HG03457 (cell line): ENCODE results near the gene ZSCAN20.
A peak's percentile ranks its signal among the peaks of the same experiment; 100 is the strongest.

Source experiments
- ATAC-seq: cut with Tn5 transposase; IDR thresholded peaks from one replicate; pipeline ENCODE4 v1.9.1; 2021; ENCODE audit warnings: moderate number of reproducible peaks; ENCODE audit not compliant: unreplicated experiment

The ZSCAN20 gene

DNA sequence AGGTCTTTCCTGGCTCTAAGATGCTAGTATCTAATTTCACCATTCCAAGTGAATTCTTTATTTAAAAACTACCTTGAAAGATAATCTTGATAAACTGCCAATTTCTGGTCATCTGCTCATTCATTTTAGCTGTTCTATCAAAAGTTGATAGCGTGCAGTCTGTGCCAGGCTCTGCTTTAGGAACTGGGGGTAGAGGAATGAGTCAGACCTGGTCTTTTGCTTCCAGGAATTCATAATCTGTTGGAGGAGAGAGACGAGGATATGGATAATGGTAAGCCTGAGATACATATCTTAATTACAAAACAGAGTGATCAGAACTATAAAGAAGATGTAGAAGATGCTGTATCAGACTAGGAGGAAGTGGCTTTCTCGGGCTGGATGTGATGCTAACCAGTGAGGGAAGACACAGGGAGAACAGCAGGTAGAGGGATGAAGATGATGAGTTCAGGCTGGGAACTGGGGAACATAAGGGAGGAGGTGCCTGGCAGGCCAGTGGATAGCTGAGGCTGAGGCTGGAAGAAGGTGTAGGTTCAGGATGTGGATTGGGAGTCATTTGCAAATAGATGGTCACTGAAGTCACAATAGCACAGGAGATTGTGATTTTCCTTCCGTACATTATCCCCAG is 29.3 kb upstream of the ZSCAN20 start:
- ATAC-seq, result no peak

- no peak for ATAC-seq
Observed at GRCh38 chr1:33443705-33444180, 28.7 kb upstream of the ZSCAN20 start.

GRCh38 chr1:33445108-33445507 is 27.3 kb upstream of the ZSCAN20 start:
- ATAC-seq, result no peak

- ATAC-seq, result no peak
Observed at GRCh38 chr1:33446590-33446989, 25.9 kb upstream of the ZSCAN20 start.

DNA sequence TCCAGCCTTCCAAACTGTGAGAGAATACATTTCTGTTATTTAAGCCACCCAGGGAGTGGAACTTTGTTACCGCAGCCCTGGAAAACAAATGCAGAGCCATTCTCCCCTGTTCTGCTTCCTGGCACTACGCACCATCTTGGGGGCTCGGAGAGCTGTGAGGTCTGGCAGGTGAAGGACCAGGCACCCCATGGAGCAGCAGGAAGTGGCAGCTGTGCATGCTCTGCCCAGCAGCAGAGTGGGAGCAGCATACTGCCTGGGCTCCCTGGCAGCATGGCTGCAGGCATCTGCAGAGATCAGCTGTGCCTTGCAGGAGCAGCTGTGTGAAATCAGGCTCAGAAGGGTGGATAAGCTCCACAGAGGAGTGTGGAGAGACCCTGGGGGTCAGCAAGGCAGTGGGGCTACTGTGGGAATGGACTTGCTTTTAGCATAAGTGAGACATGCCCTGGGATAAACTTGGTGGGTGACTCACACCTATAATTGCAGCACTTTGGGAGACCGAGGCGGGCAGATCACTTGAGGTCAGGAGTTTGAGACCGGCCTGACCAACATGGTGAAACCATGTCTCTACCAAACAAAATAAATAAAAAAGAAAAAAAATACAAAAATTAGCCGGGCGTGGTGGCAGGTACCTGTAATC is 17.7 kb upstream of the ZSCAN20 start:
- no peak for ATAC-seq

DNA sequence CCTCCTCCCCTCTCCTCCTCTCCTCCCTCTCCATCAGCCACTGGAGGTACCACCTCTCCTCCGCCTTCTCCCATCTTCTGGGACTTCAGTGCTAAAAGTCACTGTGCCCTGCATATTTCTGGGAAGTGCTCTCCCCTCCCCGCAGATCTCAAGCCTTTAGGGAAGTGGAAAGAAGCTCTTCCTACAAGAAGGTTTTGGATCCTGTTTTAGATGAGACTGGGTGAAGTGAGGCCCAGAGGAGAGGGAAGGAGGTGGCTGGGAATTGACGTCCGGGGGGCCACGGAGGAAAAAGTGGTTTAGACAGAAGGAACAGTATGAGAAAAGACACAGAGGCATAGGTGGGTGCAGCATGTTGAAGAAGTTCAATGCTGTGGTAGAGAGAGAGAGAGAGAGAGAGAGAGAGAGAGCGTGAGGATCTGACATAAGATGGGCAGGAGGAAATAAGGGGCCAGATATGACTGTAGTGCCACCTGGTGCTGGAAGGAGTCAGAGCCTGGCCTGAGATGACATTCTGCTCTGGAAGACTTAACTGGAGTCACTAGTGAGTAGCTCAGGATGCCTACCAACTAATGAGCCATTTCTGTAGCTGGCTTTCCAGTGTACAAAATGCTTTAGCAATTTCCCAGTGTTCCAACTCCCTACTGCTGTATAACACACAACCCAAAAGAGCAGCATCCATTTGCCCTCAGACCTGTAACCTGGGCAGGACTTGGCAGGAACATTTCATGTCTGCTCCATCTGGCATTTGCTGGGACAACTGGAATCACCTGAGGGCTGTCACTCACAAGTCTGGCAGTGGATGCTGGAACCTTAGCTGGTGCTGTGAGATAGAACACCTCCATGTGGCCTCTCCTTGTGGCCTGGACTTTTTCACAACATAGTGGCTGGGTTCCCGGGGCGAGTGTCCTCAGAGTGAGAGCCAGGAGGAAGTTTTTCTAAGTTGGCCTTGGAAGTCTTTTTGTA is 16.6 kb upstream of the ZSCAN20 start:
- no peak for ATAC-seq

DNA sequence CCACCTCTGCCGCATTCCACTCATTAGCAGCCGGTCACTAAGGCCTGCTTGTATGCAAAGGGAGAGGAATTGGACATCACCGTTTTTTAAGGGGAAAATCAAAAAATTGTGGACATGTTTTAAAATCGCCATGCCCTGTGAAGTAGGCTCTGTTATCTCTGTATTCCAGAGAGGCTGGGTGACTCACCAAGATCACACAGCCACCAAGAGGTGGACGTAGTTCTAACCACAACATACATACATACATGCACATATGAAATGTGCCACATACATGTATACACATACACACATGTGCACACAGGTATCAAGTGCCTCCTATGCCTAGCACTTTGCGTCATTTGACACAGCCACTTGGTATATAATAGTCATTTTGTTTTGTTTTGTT is 16.0 kb upstream of the ZSCAN20 start:
- ATAC-seq, result no peak

- no peak for ATAC-seq
Observed at GRCh38 chr1:33459691-33460090, 12.8 kb upstream of the ZSCAN20 start.

DNA sequence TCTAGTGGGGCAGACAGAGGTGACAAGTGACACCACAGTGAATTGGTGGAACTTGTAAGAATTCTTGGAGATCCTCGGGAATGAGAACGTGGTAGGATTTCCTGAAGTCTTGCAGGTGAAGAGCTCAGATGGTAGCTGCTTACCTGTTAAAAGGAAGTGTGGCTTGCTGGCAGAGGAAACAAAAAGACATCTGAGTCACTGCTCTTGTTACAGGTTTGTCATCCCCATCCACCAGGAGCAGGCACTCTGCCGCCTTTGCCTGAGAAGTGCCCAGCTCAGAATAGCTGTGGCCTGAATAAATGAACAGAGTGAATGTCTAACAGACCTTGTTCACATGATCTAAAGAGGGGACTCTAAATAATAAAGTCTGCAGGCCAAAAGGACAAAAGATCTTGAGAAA is 12.3 kb upstream of the ZSCAN20 start:
- no peak for ATAC-seq

- peak; percentile 63 for ATAC-seq
Observed at GRCh38 chr1:33460947-33461629, 11.4 kb upstream of the ZSCAN20 start.

DNA sequence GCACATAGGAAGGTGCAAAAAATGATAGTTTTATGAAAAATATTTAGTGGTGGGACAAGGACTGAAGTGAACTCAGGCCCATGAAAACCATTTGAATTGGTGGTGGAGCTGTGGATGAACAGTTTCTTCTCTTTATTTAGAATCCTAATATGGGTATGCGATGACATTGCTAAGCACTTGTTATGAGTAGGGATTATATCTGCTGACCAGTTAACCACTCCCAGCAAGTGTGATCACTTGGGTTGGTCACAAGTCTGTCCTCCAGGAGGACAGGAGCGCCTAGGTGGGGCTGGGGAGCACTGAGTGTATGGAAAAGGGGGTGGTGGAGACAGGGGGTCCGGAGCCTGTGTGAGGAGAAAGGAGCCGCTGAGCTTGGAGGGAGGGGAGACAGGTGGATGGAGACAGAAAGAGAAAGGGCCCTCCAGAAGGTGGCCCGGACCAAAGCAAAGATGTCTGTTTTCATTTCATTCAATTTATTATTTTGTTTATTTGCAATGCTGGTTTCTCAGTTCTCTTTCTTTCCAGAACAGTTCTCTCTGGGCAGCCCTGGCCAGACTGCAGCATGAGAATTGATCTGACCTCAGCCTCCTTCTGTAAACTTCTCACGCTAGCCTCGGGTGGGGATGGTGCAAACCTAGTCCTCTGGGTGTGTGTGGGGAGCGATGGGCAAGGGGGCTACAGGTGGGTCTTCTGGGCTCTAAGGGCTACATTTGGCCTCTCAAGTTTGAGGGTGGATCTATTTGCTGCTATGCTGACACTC is 9.9 kb upstream of the ZSCAN20 start:
- ATAC-seq, result no peak

DNA sequence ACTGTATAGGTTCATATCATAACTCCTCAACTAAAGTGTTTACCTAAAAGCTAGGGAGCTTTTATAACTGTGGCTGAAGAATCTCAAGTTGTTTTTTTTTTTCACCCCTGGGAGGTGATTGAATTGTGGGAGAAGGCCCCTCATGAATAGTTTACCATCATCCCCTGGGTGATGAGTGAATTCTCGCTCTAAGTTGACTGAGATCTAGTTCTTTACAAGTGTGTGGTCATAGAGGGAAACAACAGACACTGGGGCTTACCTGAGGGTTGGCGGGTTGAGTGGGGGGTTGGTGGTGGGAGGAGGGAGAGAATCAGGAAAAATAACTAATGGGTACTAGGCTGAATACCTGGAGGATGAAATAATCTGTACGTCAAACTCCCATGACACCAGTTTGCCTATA is 7.9 kb upstream of the ZSCAN20 start:
- no peak for ATAC-seq

DNA sequence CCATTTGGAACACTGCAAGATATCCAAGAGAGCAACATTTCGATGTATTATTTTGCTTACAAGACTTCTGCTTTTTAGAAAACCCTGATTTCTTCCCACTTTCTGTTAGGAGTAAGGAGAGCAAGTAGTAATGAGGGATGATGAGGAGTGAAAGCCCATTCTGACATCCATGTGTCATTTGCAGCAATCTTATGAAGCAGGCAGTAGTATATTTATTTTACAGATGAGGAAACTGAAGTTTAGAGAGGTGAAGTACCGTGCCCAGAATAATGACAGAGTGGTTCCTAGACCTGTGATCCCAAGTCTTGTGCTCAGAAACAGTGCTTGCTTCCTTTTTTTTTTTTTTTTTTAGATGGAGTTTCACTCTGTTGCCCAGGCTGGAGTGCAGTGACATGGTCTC is 7.1 kb upstream of the ZSCAN20 start:
- no peak for ATAC-seq

GRCh38 chr1:33466159-33466558 is 6.3 kb upstream of the ZSCAN20 start:
- ATAC-seq, result no peak

DNA sequence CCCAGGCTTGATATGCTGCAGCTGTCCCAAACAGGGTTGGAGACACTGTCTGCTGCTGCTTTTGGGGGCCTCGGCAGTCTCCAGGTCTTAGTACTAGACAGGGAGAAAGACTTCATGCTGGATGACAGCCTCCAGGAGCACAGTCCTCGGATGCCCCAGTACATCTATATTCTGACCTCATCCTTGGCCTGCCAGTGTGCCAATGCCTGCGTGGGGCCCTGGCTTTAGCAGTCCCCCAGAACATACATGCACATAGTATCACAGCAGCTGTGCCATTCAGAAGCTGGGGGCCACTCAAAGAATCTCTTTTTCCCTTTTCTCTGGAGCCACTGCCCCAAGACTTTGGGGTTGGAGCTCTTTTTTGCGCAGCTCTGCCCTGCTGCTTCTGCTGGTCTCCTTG is 4.4 kb upstream of the ZSCAN20 start:
- no peak for ATAC-seq

DNA sequence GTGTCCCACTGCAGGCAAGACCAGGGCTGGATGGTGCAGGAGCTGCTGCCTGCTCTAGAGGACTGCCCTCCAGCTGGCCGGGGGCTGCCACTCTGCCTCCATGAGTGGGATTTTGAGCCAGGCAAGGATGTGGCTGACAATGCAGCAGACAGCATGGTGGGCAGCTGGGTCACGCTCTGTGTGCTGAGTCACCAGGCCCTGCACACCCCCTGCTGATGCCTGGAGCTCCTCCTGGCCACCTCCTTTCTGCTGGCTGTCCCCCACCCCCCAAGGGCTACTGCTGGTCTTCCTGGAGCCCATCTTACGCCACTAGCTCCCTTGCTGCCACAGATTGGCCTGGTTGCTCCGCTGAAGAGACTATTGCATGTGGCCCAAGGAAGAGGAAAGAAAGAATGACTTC is 3.9 kb upstream of the ZSCAN20 start:
- no peak for ATAC-seq

- no peak for ATAC-seq
Observed at GRCh38 chr1:33468967-33469366, 3.5 kb upstream of the ZSCAN20 start.

- ATAC-seq, result no peak
Observed at GRCh38 chr1:33469691-33470090, 2.8 kb upstream of the ZSCAN20 start.

- ATAC-seq, result no peak
Observed at GRCh38 chr1:33470495-33471012, 1.9 kb upstream of the ZSCAN20 start.

GRCh38 chr1:33471416-33471815 is 1.0 kb upstream of the ZSCAN20 start:
- ATAC-seq, result no peak
